Astrocyte (in vitro differentiated cells and primary cell): ENCODE results near the gene GNG5. TPM values are rescaled to one million over a fixed set of nuclear protein-coding genes. Genes with fewer than 3 reads are reported as not detected.

Source experiments
- DNase-seq: peaks from one replicate; pipeline ENCODE4 v3.0.0-alpha.2; 2010; ENCODE audit warnings: low read depth
- FAIRE-seq: peaks from 2 replicates; lab custom pipeline; 2011; peaks lifted over from hg19 to GRCh38; lab: Jason Lieb, UNC
- H2AFZ ChIP-seq: 2 replicates; pipeline ENCODE4 v1.6.0; 2012; ENCODE audit warnings: low read depth, low read length, inconsistent platforms
- H3K27ac ChIP-seq: 2 replicates; pipeline ENCODE4 v1.5.1; 2011; ENCODE audit warnings: low read depth, low read length, inconsistent platforms
- H3K27me3 ChIP-seq: 2 replicates; pipeline ENCODE4 v1.6.0; 2011; ENCODE audit warnings: low read length, inconsistent platforms; ENCODE audit not compliant: insufficient read depth
- H3K36me3 ChIP-seq: 2 replicates; pipeline ENCODE4 v1.5.1; 2011; ENCODE audit warnings: low read length, inconsistent platforms; ENCODE audit not compliant: insufficient read depth
- H3K4me1 ChIP-seq: 2 replicates; pipeline ENCODE4 v1.5.1; 2011; ENCODE audit warnings: low read length, inconsistent platforms; ENCODE audit not compliant: insufficient read depth
- H3K4me2 ChIP-seq: 2 replicates; pipeline ENCODE4 v1.6.0; 2012; ENCODE audit warnings: low read length, inconsistent platforms
- H3K4me3 ChIP-seq: 2 replicates; pipeline ENCODE4 v1.5.1; 2011; ENCODE audit warnings: low read depth, mild to moderate bottlenecking, low read length, inconsistent platforms; ENCODE audit not compliant: insufficient read depth
- H3K79me2 ChIP-seq: 2 replicates; pipeline ENCODE4 v1.6.0; 2012; ENCODE audit warnings: mild to moderate bottlenecking, low read length, inconsistent platforms; ENCODE audit not compliant: insufficient read depth
- H3K9ac ChIP-seq: 2 replicates; pipeline ENCODE4 v1.6.0; 2012; ENCODE audit warnings: mild to moderate bottlenecking, low read length, inconsistent platforms
- H3K9me3 ChIP-seq: 2 replicates; pipeline ENCODE4 v1.5.1; 2012; ENCODE audit warnings: low read depth, mild to moderate bottlenecking, low read length, inconsistent platforms; ENCODE audit not compliant: insufficient read depth
- H4K20me1 ChIP-seq: 2 replicates; pipeline ENCODE4 v1.6.0; 2012; ENCODE audit warnings: low read length, inconsistent platforms; ENCODE audit not compliant: insufficient read depth
- H3K27ac Mint-ChIP-seq: one replicate; pipeline ENCODE4 v1.8.0; 2021; ENCODE audit warnings: mild to moderate bottlenecking, mixed read lengths; ENCODE audit not compliant: unreplicated experiment
- H3K27me3 Mint-ChIP-seq: one replicate; pipeline ENCODE4 v1.8.0; 2021; ENCODE audit warnings: low read depth, mixed read lengths; ENCODE audit not compliant: unreplicated experiment
- H3K36me3 Mint-ChIP-seq: one replicate; pipeline ENCODE4 v1.8.0; 2021; ENCODE audit warnings: low read depth, mixed read lengths; ENCODE audit not compliant: unreplicated experiment
- H3K4me1 Mint-ChIP-seq: one replicate; pipeline ENCODE4 v1.8.0; 2021; ENCODE audit warnings: low read depth, mixed read lengths; ENCODE audit not compliant: unreplicated experiment
- H3K4me3 Mint-ChIP-seq: one replicate; pipeline ENCODE4 v1.8.0; 2021; ENCODE audit warnings: mild to moderate bottlenecking, moderate library complexity, mixed read lengths; ENCODE audit not compliant: unreplicated experiment
- H3K9me3 Mint-ChIP-seq: one replicate; pipeline ENCODE4 v1.8.0; 2021; ENCODE audit warnings: mild to moderate bottlenecking, mixed read lengths; ENCODE audit not compliant: unreplicated experiment
- CTCF ChIP-seq: IDR thresholded peaks from 2 replicates; pipeline ENCODE4 v1.5.1; 2011; ENCODE audit warnings: low read depth, mild to moderate bottlenecking, inconsistent platforms, low read length, moderate library complexity; ENCODE audit not compliant: insufficient read depth
- EZH2 ChIP-seq: IDR thresholded peaks from 2 replicates; pipeline ENCODE4 v1.6.1; 2012; ENCODE audit warnings: mild to moderate bottlenecking, low read length, inconsistent platforms; ENCODE audit not compliant: insufficient read depth
- total RNA-seq: library from RNA; stranded (reverse); gene quantifications from 2 replicates; pipeline ENCODE4 v1.2.1, GENCODE V29; 2021

Gene GNG5
- total RNA-seq, 1 donor from 2014 or later = 185 TPM

DNA sequence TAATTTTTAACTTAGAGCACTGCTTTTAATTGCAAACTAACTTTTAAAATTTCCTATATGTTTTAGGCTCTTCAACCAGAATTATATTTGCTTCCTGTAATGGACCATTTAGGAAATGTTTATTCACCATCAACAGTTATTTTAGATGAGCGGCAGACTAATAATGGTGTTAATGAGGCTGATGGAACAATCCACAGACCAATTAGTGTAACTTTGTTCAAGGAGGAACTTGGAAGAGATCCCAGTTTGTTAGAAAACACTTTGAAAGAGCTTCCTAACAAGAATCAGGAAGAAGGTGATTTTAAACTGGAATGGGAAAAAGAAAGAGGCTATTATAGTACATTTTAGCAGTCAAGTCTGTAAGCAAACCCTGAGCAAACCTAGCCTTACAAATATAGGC is 19.4 kb upstream of the GNG5 start:
- no peaks in the 10 kb centered on the region for H4K20me1 ChIP-seq
- no peak for FAIRE-seq
- TF ChIP-seq EZH2 (no peak), CTCF (no peak)

DNA sequence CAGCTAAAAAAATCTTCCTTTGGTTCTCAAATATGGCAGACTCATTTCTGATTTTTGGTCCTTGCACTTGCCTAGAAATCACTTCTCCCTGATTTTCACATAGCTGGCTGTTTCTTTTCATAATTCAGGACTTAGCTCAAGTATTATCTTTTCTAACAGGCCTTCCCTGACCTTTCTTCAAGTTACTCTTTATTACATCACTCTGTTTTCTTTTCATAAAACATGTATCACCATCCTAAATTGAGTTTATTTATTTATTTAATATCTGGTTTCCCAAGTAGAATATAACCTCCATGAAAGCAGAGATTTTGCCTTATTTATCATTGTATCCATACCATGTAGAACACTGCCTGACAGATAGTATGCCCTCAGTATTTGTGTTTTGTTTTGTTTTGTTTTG is 18.2 kb upstream of the GNG5 start:
- Mint-ChIP-seq H3K4me1 (no peaks in the 10 kb centered on the region), H3K9me3 (no peaks in the 10 kb centered on the region), H3K27me3 (no peaks in the 10 kb centered on the region), H3K4me3 (no peak overlapping the region), H3K27ac (no peak overlapping the region), H3K36me3 (peaks cover 2% of the 10 kb centered on the region)
- H3K4me3 ChIP-seq = no peak overlapping the region
- DNase-seq (no peak), FAIRE-seq (no peak)
- no peaks in the 10 kb centered on the region for H3K9me3 ChIP-seq
- no peak overlapping the region for H2AFZ ChIP-seq
- no peaks in the 10 kb centered on the region for H3K27me3 ChIP-seq
- no peak overlapping the region for H3K27ac ChIP-seq
- H3K9ac ChIP-seq = no peak overlapping the region
- H3K4me2 ChIP-seq = no peak overlapping the region
- H3K4me1 ChIP-seq = no peaks in the 10 kb centered on the region
- no peaks in the 10 kb centered on the region for H4K20me1 ChIP-seq
- H3K36me3 ChIP-seq = no peaks in the 10 kb centered on the region
- TF ChIP-seq CTCF (no peak), EZH2 (no peak)
- H3K79me2 ChIP-seq = no peaks in the 10 kb centered on the region

More for the DNA sequence above, 19.4 kb upstream of the GNG5 start:
- Histone ChIP-seq H3K9me3 (no peaks in the 10 kb centered on the region), H3K4me2 (no peak overlapping the region), H3K36me3 (no peaks in the 10 kb centered on the region), H3K79me2 (no peaks in the 10 kb centered on the region), H3K4me1 (no peaks in the 10 kb centered on the region), H3K27me3 (no peaks in the 10 kb centered on the region), H2AFZ (no peak overlapping the region), H3K27ac (no peak overlapping the region), H3K9ac (no peak overlapping the region), H3K4me3 (no peak overlapping the region)
- no peak for DNase-seq
- Mint-ChIP-seq H3K36me3 (peaks cover 2% of the 10 kb centered on the region), H3K4me3 (no peak overlapping the region), H3K9me3 (no peaks in the 10 kb centered on the region), H3K27me3 (no peaks in the 10 kb centered on the region), H3K4me1 (no peaks in the 10 kb centered on the region), H3K27ac (no peak overlapping the region)

DNA sequence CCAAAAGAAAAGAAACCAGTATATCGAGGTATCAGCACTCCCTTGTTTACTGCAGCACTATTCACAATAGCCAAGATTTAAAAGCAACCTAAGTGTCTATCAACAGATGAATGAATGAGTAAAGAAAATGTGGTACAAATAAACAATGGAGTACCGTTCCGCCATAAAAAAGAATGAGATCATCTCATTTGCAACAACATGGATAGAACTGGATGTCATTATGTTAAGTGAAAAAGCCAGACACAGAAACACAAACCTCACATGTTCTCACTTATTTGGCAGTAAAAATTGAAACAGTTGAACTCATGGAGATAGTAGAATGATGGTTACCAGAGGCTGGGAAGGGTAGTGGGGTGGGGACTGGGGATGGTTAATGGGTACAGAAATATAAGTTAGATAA is 4.3 kb upstream of the GNG5 start:
- no peaks in the 10 kb centered on the region for H3K27me3 Mint-ChIP-seq
- Histone ChIP-seq H2AFZ (no peak overlapping the region), H3K4me2 (no peak overlapping the region), H3K79me2 (peaks cover 10% of the 10 kb centered on the region), H3K36me3 (no peaks in the 10 kb centered on the region), H3K4me1 (no peaks in the 10 kb centered on the region), H3K27me3 (no peaks in the 10 kb centered on the region), H3K27ac (no peak overlapping the region), H3K4me3 (no peak overlapping the region), H4K20me1 (no peaks in the 10 kb centered on the region), H3K9ac (no peak overlapping the region), H3K9me3 (no peaks in the 10 kb centered on the region)
- peaks cover 12% of the 10 kb centered on the region for H3K9me3 Mint-ChIP-seq
- DNase-seq (no peak), FAIRE-seq (no peak)
- H3K36me3 Mint-ChIP-seq = peaks cover 7% of the 10 kb centered on the region
- no peak overlapping the region for H3K27ac Mint-ChIP-seq
- no peak overlapping the region for H3K4me3 Mint-ChIP-seq
- H3K4me1 Mint-ChIP-seq = no peaks in the 10 kb centered on the region
- TF ChIP-seq CTCF = no peak
- TF ChIP-seq EZH2 = no peak
